ENCODE results near the gene TMEM39B. TPM values are rescaled to one million over a fixed set of nuclear protein-coding genes. Genes with fewer than 3 reads are reported as not detected.
"Not testable (repeated sequence)": the region's sequence is repeated elsewhere in the genome, so short reads cannot be mapped to it uniquely, and the experiment has no call there.

The TMEM39B gene
- total and polyA plus RNA-seq, 8 donors: 5.1 to 11.8 (median 6.2) TPM

GRCh38 chr1:32125313-32125712, 52.6 kb downstream of the TMEM39B start:
- Histone ChIP-seq H3K4me3 (no peak overlapping the region), H3K4me1 (no peaks in the 10 kb centered on the region), H3K9me3 (no peaks in the 10 kb centered on the region), H3K36me3 (no peaks in the 10 kb centered on the region), H3K27me3 (no peaks in the 10 kb centered on the region), H3K27ac (no peak overlapping the region)
- intact Hi-C loops (cut with DNase I): no loop called here
- ATAC-seq (no peak), DNase-seq (no peak), FAIRE-seq (no peak)
- 83 to 84% methylated on average over 8 of the region's 8 CpGs for WGBS, 2 donors
- no peak for TF ChIP-seq CTCF (IDR thresholded peaks at IDR 0.05)

- no peaks in the 10 kb centered on the region for H3K4me1 ChIP-seq
- intact Hi-C loops (cut with DNase I): no loop called here
- WGBS, 2 donors: 96 to 97% methylated on average over 3 of the region's 3 CpGs
- H3K9me3 ChIP-seq: no peaks in the 10 kb centered on the region
- ATAC-seq: no peak
- H3K4me3 ChIP-seq: no peak overlapping the region
- no peak overlapping the region for H3K27ac ChIP-seq
- TF ChIP-seq CTCF (IDR thresholded peaks at IDR 0.05): no peak
- no peaks in the 10 kb centered on the region for H3K36me3 ChIP-seq
- H3K27me3 ChIP-seq: no peaks in the 10 kb centered on the region
- no peak for DNase-seq
- no peak for FAIRE-seq
Measured at GRCh38 chr1:32126770-32127169, 54.0 kb downstream of the TMEM39B start.

GRCh38 chr1:32127409-32128198, 54.9 kb downstream of the TMEM39B start:
- Histone ChIP-seq H3K4me1 (no peaks in the 10 kb centered on the region), H3K36me3 (no peaks in the 10 kb centered on the region), H3K27ac (no peak overlapping the region), H3K4me3 (no peak overlapping the region), H3K27me3 (no peaks in the 10 kb centered on the region), H3K9me3 (no peaks in the 10 kb centered on the region)
- no peak for DNase-seq
- TF ChIP-seq CTCF (IDR thresholded peaks at IDR 0.05): no peak
- FAIRE-seq: no peak
- intact Hi-C loops (cut with DNase I): no loop called here
- ATAC-seq: no peak
- 73 to 75% methylated on average over 4 of the region's 4 CpGs for WGBS, 2 donors

GRCh38 chr1:32128479-32128878, 55.7 kb downstream of the TMEM39B start:
- no peak for FAIRE-seq
- 52 to 68% methylated on average over 1 of the region's 1 CpG for WGBS, 2 donors
- intact Hi-C loops (cut with DNase I): no loop called here
- no peaks in the 10 kb centered on the region for H3K36me3 ChIP-seq
- TF ChIP-seq CTCF (IDR thresholded peaks at IDR 0.05): no peak
- no peak for ATAC-seq
- no peak overlapping the region for H3K27ac ChIP-seq
- H3K9me3 ChIP-seq: no peaks in the 10 kb centered on the region
- no peaks in the 10 kb centered on the region for H3K27me3 ChIP-seq
- peaks cover 0 to 3% (median 0%) of the 10 kb centered on the region in 3 donors for H3K4me1 ChIP-seq
- DNase-seq: no peak
- H3K4me3 ChIP-seq: no peak overlapping the region

GRCh38 chr1:32128964-32129363, 56.2 kb downstream of the TMEM39B start:
- no peaks in the 10 kb centered on the region for H3K27me3 ChIP-seq
- DNase-seq (no peak), FAIRE-seq (no peak), ATAC-seq (no peak)
- H3K4me3 ChIP-seq: no peak overlapping the region
- H3K4me1 ChIP-seq: peaks cover 0 to 3% (median 0%) of the 10 kb centered on the region in 3 donors
- intact Hi-C loops (cut with DNase I): no loop called here
- no peak for TF ChIP-seq CTCF (IDR thresholded peaks at IDR 0.05)
- no peaks in the 10 kb centered on the region for H3K36me3 ChIP-seq
- no peaks in the 10 kb centered on the region for H3K9me3 ChIP-seq
- no peak overlapping the region for H3K27ac ChIP-seq
- WGBS, 2 donors: 97 to 100% methylated on average over 1 of the region's 1 CpG

GRCh38 chr1:32133950-32134280, 61.2 kb downstream of the TMEM39B start:
- H3K27ac ChIP-seq: peak overlapping the region in 1 of 4 donors; percentile 46
- H3K4me1 ChIP-seq; H3K27me3 ChIP-seq; DNase-seq; FAIRE-seq; ATAC-seq; H3K9me3 ChIP-seq; H3K36me3 ChIP-seq; H3K4me3 ChIP-seq; intact Hi-C loops (cut with DNase I): not testable (repeated sequence)
- 96 to 99% methylated on average over 9 of the region's 9 CpGs for WGBS, 2 donors
